H9 (cell line): ENCODE results near the gene NKAIN2. TPM values are rescaled to one million over a fixed set of nuclear protein-coding genes. Genes with fewer than 3 reads are reported as not detected.

Experiments
- DNase-seq: peaks from one replicate; pipeline ENCODE4 v3.0.0-alpha.2; 2017
- H2AFZ ChIP-seq: one replicate; pipeline ENCODE4 v1.6.1; 2013; ENCODE audit warnings: mild to moderate bottlenecking, low read length, control low read depth, moderate library complexity
- H2AK5ac ChIP-seq: 2 replicates; pipeline ENCODE4 v1.6.1; 2013; ENCODE audit warnings: low read length, control low read depth, mixed read lengths; ENCODE audit not compliant: insufficient read length
- H2BK120ac ChIP-seq: one replicate; pipeline ENCODE4 v1.6.1; 2013; ENCODE audit warnings: low read depth, mild to moderate bottlenecking, low read length, control low read depth, inconsistent platforms; ENCODE audit not compliant: poor library complexity, severe bottlenecking
- H2BK12ac ChIP-seq: 2 replicates; pipeline ENCODE4 v1.6.1; 2013; ENCODE audit warnings: low read length, control low read depth, mixed read lengths, low read depth; ENCODE audit not compliant: insufficient read length
- H2BK15ac ChIP-seq: 2 replicates; pipeline ENCODE4 v1.6.1; 2013; ENCODE audit warnings: low read depth, low read length, control low read depth
- H2BK20ac ChIP-seq: one replicate; pipeline ENCODE4 v1.6.1; 2013; ENCODE audit warnings: low read depth, mild to moderate bottlenecking, low read length, control low read depth, inconsistent platforms; ENCODE audit not compliant: poor library complexity, severe bottlenecking
- H2BK5ac ChIP-seq: 2 replicates; pipeline ENCODE4 v1.6.1; 2013; ENCODE audit warnings: low read length, control low read depth, mixed read lengths; ENCODE audit not compliant: insufficient read length
- H3K14ac ChIP-seq: 2 replicates; pipeline ENCODE4 v1.6.1; 2013; ENCODE audit warnings: low read length, control low read depth; ENCODE audit not compliant: insufficient read depth
- H3K18ac ChIP-seq: 2 replicates; pipeline ENCODE4 v1.6.1; 2013; ENCODE audit warnings: low read depth, mild to moderate bottlenecking, mixed read lengths, low read length, control low read depth; ENCODE audit not compliant: insufficient read length
- H3K23ac ChIP-seq: 2 replicates; pipeline ENCODE4 v1.6.1; 2013; ENCODE audit warnings: low read length, control low read depth, mixed read lengths, low read depth; ENCODE audit not compliant: insufficient read length
- H3K23me2 ChIP-seq: 2 replicates; pipeline ENCODE4 v1.6.1; 2013; ENCODE audit warnings: low read depth, mild to moderate bottlenecking, mixed read lengths, low read length, control low read depth; ENCODE audit not compliant: insufficient read length, poor library complexity, severe bottlenecking
- H3K27ac ChIP-seq: 2 replicates; pipeline ENCODE4 v1.5.1; 2013; ENCODE audit warnings: low read length, control low read depth, mixed read lengths, low read depth; ENCODE audit not compliant: insufficient read length
- H3K27me3 ChIP-seq: 2 replicates; pipeline ENCODE4 v1.6.1; 2013; ENCODE audit warnings: low read length, control low read depth, inconsistent platforms; ENCODE audit not compliant: insufficient read depth
- H3K4ac ChIP-seq: 2 replicates; pipeline ENCODE4 v1.6.1; 2013; ENCODE audit warnings: low read depth, mild to moderate bottlenecking, control low read depth, inconsistent platforms, low read length, moderate library complexity
- H3K4me1 ChIP-seq: 2 replicates; pipeline ENCODE4 v1.6.1; 2013; ENCODE audit warnings: low read length, control low read depth, inconsistent platforms; ENCODE audit not compliant: insufficient read depth
- H3K4me2 ChIP-seq: 2 replicates; pipeline ENCODE4 v1.6.1; 2013; ENCODE audit warnings: low read length, control low read depth, mixed read lengths; ENCODE audit not compliant: insufficient read length, insufficient read depth
- H3K56ac ChIP-seq: 2 replicates; pipeline ENCODE4 v1.6.1; 2013; ENCODE audit warnings: low read depth, mild to moderate bottlenecking, mixed read lengths, low read length, control low read depth; ENCODE audit not compliant: insufficient read length
- H3K79me1 ChIP-seq: 2 replicates; pipeline ENCODE4 v1.6.1; 2013; ENCODE audit warnings: low read depth, mild to moderate bottlenecking, moderate library complexity, low read length, control low read depth, inconsistent platforms; ENCODE audit not compliant: insufficient read depth, poor library complexity, severe bottlenecking
- H3K79me2 ChIP-seq: 2 replicates; pipeline ENCODE4 v1.6.1; 2013; ENCODE audit warnings: low read length, control low read depth, inconsistent platforms; ENCODE audit not compliant: insufficient read depth
- H3K9ac ChIP-seq: 2 replicates; pipeline ENCODE4 v1.6.1; 2013; ENCODE audit warnings: low read length, control low read depth, mixed read lengths; ENCODE audit not compliant: insufficient read length; ENCODE audit errors: extremely low read depth
- H3K9me3 ChIP-seq: one replicate; pipeline ENCODE4 v1.6.1; 2013; ENCODE audit warnings: low read depth, low read length, inconsistent platforms; ENCODE audit not compliant: control insufficient read depth
- H3T11ph ChIP-seq: one replicate; pipeline ENCODE4 v1.6.1; 2013; ENCODE audit warnings: mild to moderate bottlenecking, low read length, control low read depth, inconsistent platforms
- H4K20me1 ChIP-seq: one replicate; pipeline ENCODE4 v1.6.1; 2013; ENCODE audit not compliant: control insufficient read depth, insufficient read length, insufficient read depth
- H4K5ac ChIP-seq: 2 replicates; pipeline ENCODE4 v1.6.1; 2013; ENCODE audit warnings: low read depth, mild to moderate bottlenecking, mixed read lengths, low read length, control low read depth; ENCODE audit not compliant: insufficient read length
- H4K8ac ChIP-seq: replicated peaks from 2 replicates; pipeline ENCODE4 v1.6.1; 2013; ENCODE audit warnings: low read length, control low read depth, mixed read lengths, low read depth; ENCODE audit not compliant: insufficient read length
- H4K91ac ChIP-seq: 2 replicates; pipeline ENCODE4 v1.6.1; 2013; ENCODE audit warnings: low read depth, mild to moderate bottlenecking, moderate library complexity, mixed read lengths, low read length, control low read depth; ENCODE audit not compliant: insufficient read length
- H3K27ac Mint-ChIP-seq, 3 experiments: 2 replicates in 2 of 3; 3 replicates in 1 of 3; pipeline ENCODE4 v1.8.0; 2020 to 2021; ENCODE audit warnings: mixed read lengths in 3 of 3, mild to moderate bottlenecking in 1 of 3, moderate library complexity in 1 of 3
- H3K27me3 Mint-ChIP-seq: 2 replicates; pipeline ENCODE4 v1.8.0; 2021; ENCODE audit warnings: low read depth, mild to moderate bottlenecking, moderate library complexity, mixed read lengths
- H3K36me3 Mint-ChIP-seq, 3 experiments: 2 replicates in 2 of 3; 3 replicates in 1 of 3; pipeline ENCODE4 v1.8.0; 2020 to 2021; ENCODE audit warnings: low read depth in 3 of 3, mixed read lengths in 3 of 3; ENCODE audit not compliant: insufficient read depth in 1 of 3
- H3K4me1 Mint-ChIP-seq, 2 experiments: 2 replicates each; pipeline ENCODE4 v1.8.0; 2020; ENCODE audit warnings: mixed read lengths in 2 of 2
- H3K4me3 Mint-ChIP-seq, 2 experiments: 2 replicates in 1 of 2; 3 replicates in 1 of 2; pipeline ENCODE4 v1.8.0; 2020 to 2021; ENCODE audit warnings: mild to moderate bottlenecking in 2 of 2, mixed read lengths in 2 of 2, moderate library complexity in 1 of 2
- H3K9me3 Mint-ChIP-seq, 2 experiments: 2 replicates in 1 of 2; 3 replicates in 1 of 2; pipeline ENCODE4 v1.8.0; 2020; ENCODE audit warnings: mild to moderate bottlenecking in 2 of 2, mixed read lengths in 2 of 2, moderate library complexity in 1 of 2
- CTCF ChIP-seq: fragments of 200-600 bp; sonication (generic); conservative IDR thresholded peaks from 3 replicates; pipeline ENCODE4 v1.8.0; 2021; ENCODE audit warnings: antibody characterized with exemption, mild to moderate bottlenecking
- WGBS: extraction: QIAGEN DNeasy Blood & Tissue Kit; methylation state at CpG from one replicate; pipeline ENCODE4 v1.1.7; 2013; ENCODE audit warnings: missing lambda C conversion rate, low lambda C conversion rate, mixed read lengths; ENCODE audit not compliant: insufficient read length; ENCODE audit errors: extremely low coverage; 5-methylcytosine and 5-hydroxymethylcytosine counted together
- total RNA-seq: library from RNA; stranded (reverse); gene quantifications from 2 replicates; pipeline ENCODE4 v1.2.1, GENCODE V29; 2021

The NKAIN2 gene
- total RNA-seq, 1 experiment from 2014 or later = 0.17 TPM

- Histone ChIP-seq H2BK120ac (no peak overlapping the region), H3K23me2 (no peaks in the 10 kb centered on the region), H3K23ac (no peak overlapping the region), H3K79me1 (no peaks in the 10 kb centered on the region), H2AK5ac (no peak overlapping the region), H3K4me1 (no peaks in the 10 kb centered on the region), H4K8ac (no peak overlapping the region), H3K27ac (no peak overlapping the region), H4K20me1 (no peaks in the 10 kb centered on the region), H2BK12ac (no peak overlapping the region), H4K91ac (no peak overlapping the region), H2BK20ac (no peak overlapping the region), H3K18ac (no peak overlapping the region), H3K4ac (no peak overlapping the region), H3T11ph (no peak overlapping the region), H3K9ac (no peak overlapping the region), H2AFZ (no peak overlapping the region), H2BK5ac (no peak overlapping the region), H4K5ac (no peak overlapping the region), H2BK15ac (no peak overlapping the region), H3K56ac (no peak overlapping the region), H3K14ac (no peak overlapping the region), H3K4me2 (no peak overlapping the region), H3K9me3 (no peaks in the 10 kb centered on the region), H3K79me2 (no peaks in the 10 kb centered on the region), H3K27me3 (no peaks in the 10 kb centered on the region)
- no CpG with 5 or more reads among the region's 2 CpGs for WGBS
- H3K4me3 Mint-ChIP-seq = no peak overlapping the region
- H3K27ac Mint-ChIP-seq = no peak overlapping the region
- peaks cover 10% of the 10 kb centered on the region for H3K27me3 Mint-ChIP-seq
- DNase-seq = no peak
- H3K9me3 Mint-ChIP-seq = no peaks in the 10 kb centered on the region
- H3K36me3 Mint-ChIP-seq = no peaks in the 10 kb centered on the region
- no peaks in the 10 kb centered on the region for H3K4me1 Mint-ChIP-seq
- TF ChIP-seq CTCF = no peak
Observed at GRCh38 chr6:123854201-123854600, 50.5 kb downstream of the NKAIN2 start.
